Choroid plexus epithelial cell (primary cell): ENCODE data around the gene CRYBA4.

Experiments used
- DNase-seq: peaks from one replicate; pipeline ENCODE4 v3.0.0-alpha.2; 2010; ENCODE audit warnings: low read depth
- H3K4me3 ChIP-seq: 2 replicates; pipeline ENCODE4 v1.5.1; 2011; ENCODE audit warnings: low read depth, mild to moderate bottlenecking, control low read depth, low read length, moderate library complexity
- TF ChIP-seq, protein P1 (sequence below): conservative IDR thresholded peaks from 2 replicates; pipeline ENCODE4 v1.5.1; 2011; ENCODE audit warnings: low read depth, mild to moderate bottlenecking, control low read depth, inconsistent platforms, low read length, moderate library complexity

Gene CRYBA4

DNA sequence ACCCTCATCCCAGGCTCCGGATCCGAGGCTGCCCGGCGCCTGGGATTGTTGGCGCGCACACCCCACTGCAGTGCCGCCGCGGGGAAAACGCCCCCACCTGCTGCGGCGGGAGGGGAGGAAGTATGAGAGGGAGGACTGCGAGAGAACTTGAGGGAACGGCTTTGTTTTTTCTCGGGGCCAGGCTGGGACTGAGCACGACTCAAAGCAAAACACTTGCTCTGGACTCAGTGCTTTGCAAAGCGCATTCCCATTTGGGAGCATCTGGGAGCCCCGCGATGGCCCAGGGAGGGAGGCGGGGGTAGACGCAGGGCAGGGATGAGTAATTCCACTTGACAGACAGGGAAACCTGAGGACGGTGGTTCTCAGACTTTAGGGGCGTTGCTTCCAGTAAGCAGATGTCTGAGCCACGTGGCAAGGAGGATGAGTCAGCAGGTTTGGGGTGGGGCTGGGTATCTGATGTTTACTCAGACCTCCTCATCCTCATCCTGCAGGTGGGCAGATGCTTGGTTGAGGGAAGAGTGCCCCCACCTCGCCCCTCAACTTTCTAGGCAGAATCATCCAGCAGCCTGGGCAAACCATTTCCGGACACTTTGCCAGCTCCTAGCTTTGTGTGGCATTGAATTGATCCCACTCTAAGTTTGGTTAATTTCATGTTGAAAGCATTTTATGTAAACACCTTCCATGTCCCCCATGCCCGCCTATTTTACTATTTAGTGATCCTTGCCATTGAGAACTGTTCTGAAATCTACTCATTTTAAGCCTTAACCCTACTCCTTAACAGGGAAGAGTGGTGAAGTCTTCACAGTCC lies 37.1 kb downstream of the CRYBA4 start:
- DNase-seq: peak; percentile 95
- H3K4me3 ChIP-seq: peak overlapping the region; percentile 37
- TF ChIP-seq, protein P1, sequence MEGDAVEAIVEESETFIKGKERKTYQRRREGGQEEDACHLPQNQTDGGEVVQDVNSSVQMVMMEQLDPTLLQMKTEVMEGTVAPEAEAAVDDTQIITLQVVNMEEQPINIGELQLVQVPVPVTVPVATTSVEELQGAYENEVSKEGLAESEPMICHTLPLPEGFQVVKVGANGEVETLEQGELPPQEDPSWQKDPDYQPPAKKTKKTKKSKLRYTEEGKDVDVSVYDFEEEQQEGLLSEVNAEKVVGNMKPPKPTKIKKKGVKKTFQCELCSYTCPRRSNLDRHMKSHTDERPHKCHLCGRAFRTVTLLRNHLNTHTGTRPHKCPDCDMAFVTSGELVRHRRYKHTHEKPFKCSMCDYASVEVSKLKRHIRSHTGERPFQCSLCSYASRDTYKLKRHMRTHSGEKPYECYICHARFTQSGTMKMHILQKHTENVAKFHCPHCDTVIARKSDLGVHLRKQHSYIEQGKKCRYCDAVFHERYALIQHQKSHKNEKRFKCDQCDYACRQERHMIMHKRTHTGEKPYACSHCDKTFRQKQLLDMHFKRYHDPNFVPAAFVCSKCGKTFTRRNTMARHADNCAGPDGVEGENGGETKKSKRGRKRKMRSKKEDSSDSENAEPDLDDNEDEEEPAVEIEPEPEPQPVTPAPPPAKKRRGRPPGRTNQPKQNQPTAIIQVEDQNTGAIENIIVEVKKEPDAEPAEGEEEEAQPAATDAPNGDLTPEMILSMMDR: no peak

DNA sequence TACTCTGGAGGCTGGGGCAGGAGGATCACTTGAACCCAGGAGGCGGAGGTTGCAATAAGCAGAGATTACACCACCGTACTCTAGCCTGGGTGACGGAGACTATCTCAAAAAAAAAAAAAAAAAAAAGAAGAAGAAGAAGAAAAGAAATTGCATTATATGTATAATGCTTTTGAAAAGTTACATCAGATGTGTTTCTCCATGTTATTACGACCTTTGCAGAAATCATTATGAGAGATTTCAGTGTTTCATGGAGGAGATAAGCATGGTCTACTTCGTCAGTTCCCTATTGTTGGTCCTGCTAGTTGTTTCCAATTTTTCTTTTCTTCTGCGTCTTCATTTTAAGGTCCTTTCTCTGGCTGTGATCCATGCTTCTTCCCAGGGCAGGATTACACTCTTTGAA lies 38.6 kb downstream of the CRYBA4 start:
- TF ChIP-seq, protein P1: no peak
- DNase-seq: no peak
- no peak overlapping the region for H3K4me3 ChIP-seq

DNA sequence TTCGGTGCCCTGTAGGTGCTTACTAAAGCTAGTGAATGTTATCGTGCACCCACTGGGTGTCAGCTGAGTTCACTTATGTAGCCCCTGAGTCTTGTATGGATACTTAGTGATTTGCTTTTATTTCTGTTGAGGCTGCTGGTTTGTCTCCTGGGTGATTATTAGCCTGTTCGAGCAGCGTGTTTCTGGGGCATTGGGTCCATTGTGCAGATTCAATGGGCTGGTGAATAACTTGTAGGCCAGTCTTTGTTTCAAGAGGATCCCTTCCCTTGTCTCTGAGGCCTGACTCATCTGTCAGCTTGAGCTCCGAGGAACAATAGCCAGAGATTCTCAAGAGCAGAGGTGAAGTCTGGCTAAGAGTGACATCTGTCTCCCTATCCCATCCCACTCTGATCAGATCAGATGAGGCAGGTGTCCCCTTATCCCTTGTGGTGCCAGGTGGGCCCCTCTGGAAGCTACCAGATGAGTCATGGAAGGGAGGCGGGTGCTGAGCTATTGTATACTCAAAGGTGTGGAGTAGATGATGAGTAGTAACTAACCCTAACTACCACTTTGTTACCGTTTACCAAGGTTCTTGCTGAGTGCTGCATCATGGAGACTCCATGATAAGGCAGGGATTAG lies 39.3 kb downstream of the CRYBA4 start:
- no peak for DNase-seq
- TF ChIP-seq, protein P1: no peak
- no peak overlapping the region for H3K4me3 ChIP-seq

DNA sequence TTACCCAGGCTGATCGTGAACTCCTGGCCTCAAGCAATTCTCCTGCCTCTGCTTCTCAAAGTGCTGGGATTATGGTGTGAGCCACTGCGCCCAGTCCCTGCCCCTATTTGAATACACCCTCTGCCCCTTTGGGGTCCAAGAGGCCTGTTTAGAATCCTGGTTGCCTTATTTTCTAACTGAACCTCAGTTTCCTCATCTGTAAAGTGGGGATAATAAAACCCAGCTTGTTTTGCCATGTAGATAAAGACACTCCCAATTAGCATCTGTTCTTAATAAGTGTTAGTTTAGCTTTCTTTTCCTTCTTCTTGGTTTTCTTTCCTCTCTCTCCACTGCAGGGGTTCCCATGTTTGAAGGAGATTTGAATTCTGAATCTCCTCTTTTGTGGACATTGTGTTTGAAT lies 40.4 kb downstream of the CRYBA4 start:
- no peak overlapping the region for H3K4me3 ChIP-seq
- DNase-seq: no peak
- TF ChIP-seq, protein P1: no peak

DNA sequence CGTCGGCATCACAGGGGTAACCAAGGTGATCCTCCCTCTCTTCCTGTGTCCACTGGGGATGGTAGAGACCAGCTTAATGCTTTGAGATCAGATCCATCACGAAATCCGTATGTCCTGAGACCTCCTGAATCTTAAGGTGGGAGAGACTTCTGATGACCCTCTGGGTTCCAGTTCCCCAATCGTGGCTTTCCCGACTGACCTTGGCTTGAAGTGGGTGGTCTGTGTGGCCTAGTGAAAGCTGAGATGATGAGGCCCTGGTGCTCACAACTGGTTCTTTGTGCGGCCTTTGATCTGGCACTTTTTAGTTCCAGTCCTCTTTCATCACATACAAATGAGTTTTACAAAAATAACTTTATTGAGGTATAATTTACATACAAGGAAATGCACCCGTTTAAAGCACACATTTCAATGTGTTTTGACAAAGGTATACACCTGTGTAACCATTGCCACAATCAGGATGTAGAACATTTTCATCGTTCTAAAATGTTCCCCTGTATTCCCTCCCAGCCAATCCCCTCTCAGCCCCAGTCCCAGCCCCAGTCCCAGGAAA lies 41.7 kb downstream of the CRYBA4 start:
- no peak overlapping the region for H3K4me3 ChIP-seq

DNA sequence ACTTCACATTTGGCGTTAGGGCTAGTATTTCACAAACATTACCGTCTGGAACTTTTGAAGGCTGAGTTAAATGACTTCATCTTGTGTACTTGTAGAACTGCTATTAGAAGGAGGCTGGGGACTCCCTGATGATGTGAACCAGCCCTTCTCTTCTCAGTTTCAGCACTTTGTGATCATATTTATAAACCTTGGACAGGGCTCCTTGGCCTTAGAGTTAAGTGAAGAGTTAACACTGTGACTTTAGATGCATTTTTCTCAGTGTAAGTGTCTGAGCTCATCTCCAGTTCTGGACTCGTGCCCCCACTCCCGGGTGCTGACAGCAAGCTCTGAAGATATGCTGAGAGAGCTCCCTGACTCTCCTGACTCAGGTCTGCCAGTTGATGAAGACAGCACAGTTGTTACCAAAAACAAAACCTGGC lies 44.1 kb downstream of the CRYBA4 start:
- no peak overlapping the region for H3K4me3 ChIP-seq
- TF ChIP-seq, protein P1: no peak
- peak; percentile 77 for DNase-seq

More for the DNA sequence above, 41.7 kb downstream of the CRYBA4 start:
- TF ChIP-seq, protein P1: no peak
- DNase-seq: no peak
